AG04449 (cell line): ENCODE measurements around the gene TAF1B.

Experiments
- CTCF ChIA-PET: fragments of 350-600 bp; formaldehyde crosslinking; extraction: SDS; loops from one replicate; lab custom pipeline; 2021; ENCODE audit warnings: antibody characterized with exemption; lab: Yijun Ruan, JAX
- POLR2A ChIA-PET: fragments of 400-600, 350-600 bp; formaldehyde crosslinking; extraction: SDS; loops from one replicate; lab custom pipeline; 2020; ENCODE audit warnings: antibody characterized with exemption, inconsistent platforms; lab: Yijun Ruan, JAX
- DNase-seq: peaks from one replicate; pipeline ENCODE4 v3.0.0-alpha.2; 2010; ENCODE audit warnings: low read depth, low spot score
- H3K4me3 ChIP-seq: 2 replicates; pipeline ENCODE4 v1.5.1; 2011; ENCODE audit warnings: low read depth, mild to moderate bottlenecking, control low read depth, low read length
- TF ChIP-seq, protein P1 (sequence below): IDR thresholded peaks from one replicate; pipeline ENCODE4 v1.5.1; 2011; ENCODE audit warnings: mild to moderate bottlenecking, moderate library complexity, low read length, control low read depth, inconsistent platforms; ENCODE audit not compliant: insufficient read depth; ENCODE audit errors: missing control alignments

The TAF1B gene

DNA sequence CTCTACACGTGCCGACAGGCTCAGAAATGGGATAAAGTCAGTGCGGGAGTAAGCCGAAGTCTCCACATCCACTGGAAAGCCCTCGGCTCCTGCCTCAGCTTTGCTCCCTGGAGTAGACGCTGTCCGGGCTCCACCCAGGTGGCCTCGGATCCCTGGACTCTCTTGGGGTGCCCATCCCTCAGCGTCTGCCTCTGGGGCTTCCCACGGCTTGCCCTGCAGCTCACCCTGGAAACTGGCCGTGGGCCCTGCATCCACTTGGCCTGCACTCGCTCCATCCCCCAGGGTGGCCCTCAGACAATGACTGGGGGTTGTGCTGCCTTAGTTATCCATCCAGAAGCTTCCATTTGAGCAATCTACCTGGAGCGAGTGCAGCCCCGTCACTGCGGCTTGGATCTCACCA lies 36.2 kb upstream of the TAF1B start:
- ChIA-PET CTCF (interaction anchor here (9.8 kb wide), 1 partner anchor 7 kb away, joined by 163 read pairs; no protein-coding TSS in a partner anchor), POLR2A (no interaction called here)
- DNase-seq: no peak
- no peak overlapping the region for H3K4me3 ChIP-seq
- TF ChIP-seq, protein P1, sequence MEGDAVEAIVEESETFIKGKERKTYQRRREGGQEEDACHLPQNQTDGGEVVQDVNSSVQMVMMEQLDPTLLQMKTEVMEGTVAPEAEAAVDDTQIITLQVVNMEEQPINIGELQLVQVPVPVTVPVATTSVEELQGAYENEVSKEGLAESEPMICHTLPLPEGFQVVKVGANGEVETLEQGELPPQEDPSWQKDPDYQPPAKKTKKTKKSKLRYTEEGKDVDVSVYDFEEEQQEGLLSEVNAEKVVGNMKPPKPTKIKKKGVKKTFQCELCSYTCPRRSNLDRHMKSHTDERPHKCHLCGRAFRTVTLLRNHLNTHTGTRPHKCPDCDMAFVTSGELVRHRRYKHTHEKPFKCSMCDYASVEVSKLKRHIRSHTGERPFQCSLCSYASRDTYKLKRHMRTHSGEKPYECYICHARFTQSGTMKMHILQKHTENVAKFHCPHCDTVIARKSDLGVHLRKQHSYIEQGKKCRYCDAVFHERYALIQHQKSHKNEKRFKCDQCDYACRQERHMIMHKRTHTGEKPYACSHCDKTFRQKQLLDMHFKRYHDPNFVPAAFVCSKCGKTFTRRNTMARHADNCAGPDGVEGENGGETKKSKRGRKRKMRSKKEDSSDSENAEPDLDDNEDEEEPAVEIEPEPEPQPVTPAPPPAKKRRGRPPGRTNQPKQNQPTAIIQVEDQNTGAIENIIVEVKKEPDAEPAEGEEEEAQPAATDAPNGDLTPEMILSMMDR: no peak

DNA sequence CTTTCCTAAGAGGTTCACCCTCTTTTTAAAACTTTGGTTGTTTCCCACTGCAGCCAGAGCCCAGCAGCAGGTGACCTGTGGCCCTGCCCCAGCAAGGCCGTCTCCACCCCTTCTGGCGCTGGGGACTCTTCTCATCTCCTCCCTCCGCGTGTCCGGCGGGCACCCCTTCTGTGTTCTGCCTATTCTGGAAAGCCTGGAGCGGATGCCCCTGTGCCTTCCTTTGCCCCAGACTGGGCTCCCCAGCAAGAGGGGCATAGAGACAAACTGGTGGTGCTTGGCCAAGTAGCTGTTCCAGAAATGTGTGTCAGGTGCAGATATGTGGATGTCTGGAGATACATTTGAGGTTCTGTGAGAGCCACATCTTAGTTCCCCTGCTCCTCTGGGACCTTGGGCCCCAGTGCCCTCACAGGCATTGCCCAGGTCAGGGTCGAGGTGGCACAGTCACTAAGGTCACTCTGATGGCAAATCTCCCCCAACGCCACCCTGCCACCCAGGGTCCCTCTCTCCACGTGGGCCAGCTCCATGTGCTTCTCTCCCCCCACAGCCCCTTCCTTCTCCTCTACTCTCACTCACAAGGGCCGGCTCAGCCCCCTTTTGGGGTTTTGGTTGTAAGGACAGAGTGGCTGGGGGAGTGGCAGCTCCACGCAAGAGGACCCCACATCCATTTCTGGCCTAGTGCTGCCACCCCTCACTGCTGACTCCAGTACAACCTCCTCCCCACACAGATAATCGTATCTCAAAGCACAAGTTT lies 35.5 kb upstream of the TAF1B start:
- POLR2A ChIA-PET: no interaction called here
- H3K4me3 ChIP-seq: no peak overlapping the region
- DNase-seq: no peak
- CTCF ChIA-PET: interaction anchor here (0.7 to 9.8 kb wide), 2 partner anchors 6 to 164 kb away, joined by 3 to 163 read pairs; no protein-coding TSS in a partner anchor
- TF ChIP-seq, protein P1: no peak

DNA sequence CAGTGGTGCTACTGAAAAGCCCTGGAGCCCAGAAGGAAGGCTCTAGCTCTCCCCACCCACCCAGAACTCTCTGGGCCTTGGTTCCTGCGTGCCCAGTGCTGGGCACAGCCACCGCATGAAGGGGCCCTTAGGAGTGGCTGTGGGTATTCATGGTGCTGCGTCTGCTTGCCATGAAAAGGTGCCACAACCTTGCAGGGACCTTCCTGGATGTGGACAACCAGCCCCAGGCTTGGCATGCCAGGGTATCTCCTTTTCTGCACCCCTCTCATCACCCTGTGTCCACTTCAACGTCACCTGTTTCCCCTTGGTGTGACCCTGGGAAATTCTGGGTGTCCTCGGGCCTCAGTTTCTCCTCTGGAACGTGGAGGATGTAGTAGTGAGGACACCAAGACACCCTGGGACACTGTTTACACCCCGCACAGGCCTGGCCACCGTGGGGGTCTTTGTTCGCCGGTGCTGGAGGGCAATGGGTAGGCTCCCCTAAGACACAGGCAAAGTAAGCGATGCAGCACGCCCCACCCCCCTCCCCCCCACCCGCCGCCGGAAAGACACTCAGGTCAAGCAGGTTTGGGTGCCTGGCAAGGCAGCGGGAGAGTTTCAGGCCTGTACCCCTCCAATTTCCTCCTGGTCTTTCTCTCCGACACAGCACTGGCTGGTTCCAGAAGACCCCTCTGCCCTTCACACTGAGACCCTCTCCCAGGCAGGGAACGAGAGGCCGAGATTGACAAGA lies 34.8 kb upstream of the TAF1B start:
- DNase-seq: no peak
- TF ChIP-seq, protein P1: no peak
- CTCF ChIA-PET: interaction anchor here (0.7 kb wide), 1 partner anchor 163 kb away, joined by 3 read pairs; no protein-coding TSS in a partner anchor
- no peak overlapping the region for H3K4me3 ChIP-seq
- POLR2A ChIA-PET: no interaction called here

DNA sequence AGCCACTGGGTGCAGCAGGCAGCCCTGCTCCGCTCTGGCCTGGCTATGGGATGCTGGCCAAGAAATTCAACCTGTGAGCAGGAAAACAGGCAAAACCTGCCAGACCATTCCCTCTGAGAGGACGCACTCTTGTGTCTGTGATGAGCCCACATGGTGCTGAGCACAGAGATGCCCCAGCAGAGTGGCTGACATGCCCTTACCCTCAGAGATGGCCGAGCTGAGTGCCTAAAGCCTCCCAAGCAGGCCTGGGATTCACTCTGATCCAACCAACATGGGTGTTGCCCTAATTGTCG lies 34.3 kb upstream of the TAF1B start:
- DNase-seq: no peak
- H3K4me3 ChIP-seq: no peak overlapping the region
- CTCF ChIA-PET: interaction anchor here (1.5 kb wide), 1 partner anchor 9 kb away, joined by 7 read pairs; no protein-coding TSS in a partner anchor
- TF ChIP-seq, protein P1: no peak
- POLR2A ChIA-PET: no interaction called here

DNA sequence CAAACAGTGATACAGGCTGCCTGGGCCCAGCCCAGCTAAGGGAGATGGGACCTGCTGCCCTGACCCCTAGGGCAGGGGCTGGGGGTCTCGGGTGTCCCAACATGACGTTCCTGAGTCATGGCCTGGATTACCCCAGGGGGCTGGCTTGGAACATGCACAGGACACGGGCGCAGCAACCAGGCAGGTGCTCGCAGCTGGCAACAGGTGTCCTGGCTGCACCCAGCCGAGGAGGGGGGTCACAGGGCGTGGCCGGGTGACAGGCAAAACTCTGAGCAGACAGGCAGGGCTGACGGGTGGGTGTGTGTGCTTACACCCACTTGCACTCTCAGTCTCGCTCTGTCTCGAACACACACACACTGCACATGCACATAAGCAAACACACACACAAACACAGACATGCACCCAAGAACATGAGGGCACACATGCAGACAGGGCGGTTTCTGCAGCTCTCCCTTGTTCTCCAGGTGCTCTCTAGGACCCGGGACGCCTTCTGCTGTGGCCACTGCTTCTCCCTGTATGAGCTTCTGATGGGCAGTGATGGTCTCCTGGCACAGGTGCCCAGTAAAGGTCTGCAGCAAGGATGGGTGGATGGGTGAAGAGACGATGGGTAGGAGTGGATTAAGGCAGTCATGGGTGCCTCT lies 33.7 kb upstream of the TAF1B start:
- ChIA-PET POLR2A (no interaction called here), CTCF (interaction anchor here (1.5 to 9.3 kb wide), 2 partner anchors 9 to 240 kb away, joined by 7 to 293 read pairs; partner anchors contain the start of gene KLF11)
- DNase-seq: no peak
- H3K4me3 ChIP-seq: no peak overlapping the region
- TF ChIP-seq, protein P1: no peak
